Liver (tissue), 3 donors: ENCODE measurements around the gene CUEDC1.

Source experiments
- GABPA ChIP-seq, 2 donors: IDR thresholded peaks in 1 of 2; conservative IDR thresholded peaks in 1 of 2; 2 replicates each; pipeline ENCODE4 v1.6.1; 2016; ENCODE audit warnings: antibody characterized with exemption in 2 of 2, mild to moderate bottlenecking in 1 of 2, moderate library complexity in 1 of 2
- YY1 ChIP-seq: IDR thresholded peaks from 2 replicates; pipeline ENCODE4 v1.6.1; 2016; ENCODE audit warnings: antibody characterized with exemption, mild to moderate bottlenecking
- TF ChIP-seq, protein P1 (sequence below): fragments of 150-350 bp; IDR thresholded peaks from 2 replicates; pipeline ENCODE4 v1.5.1; 2017; ENCODE audit warnings: improper control_type of control experiment, low read depth, low read length; ENCODE audit not compliant: missing input control
- donor health status: healthy.
- donor health status: healthy.

DNA sequence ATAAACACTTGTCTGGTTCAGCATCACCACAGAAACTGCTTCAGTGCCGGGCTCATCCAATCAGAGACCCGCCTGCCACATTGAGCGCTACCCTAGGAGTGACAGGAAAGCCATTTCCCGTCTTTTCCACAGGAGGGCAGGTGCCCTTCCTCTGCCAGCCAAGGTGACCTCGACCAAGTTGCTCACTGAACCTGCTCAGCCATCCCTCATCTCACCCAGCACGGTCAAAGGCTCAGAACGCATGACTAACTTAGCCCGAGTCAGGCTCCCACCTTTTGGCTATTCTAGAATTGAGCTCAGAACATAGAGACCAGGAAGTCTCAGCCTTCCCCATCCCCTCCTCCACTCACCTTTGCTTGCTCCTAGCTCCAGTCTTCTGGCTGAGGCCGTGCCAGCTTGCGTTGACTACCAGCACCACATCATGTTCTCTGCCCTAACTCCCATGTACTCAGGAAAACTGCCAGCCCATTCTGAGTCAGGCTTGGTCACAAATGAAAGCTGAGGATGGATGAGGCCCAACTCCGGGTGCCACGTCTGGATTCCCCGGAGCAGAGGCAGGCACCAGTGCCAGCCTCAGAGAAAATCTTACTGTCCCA lies 121.0 kb downstream of the CUEDC1 start:
- no peak for TF ChIP-seq GABPA (IDR thresholded peaks at IDR 0.05 in 1 of 2, conservative IDR thresholded peaks at IDR 0.05 in 1 of 2)
- TF ChIP-seq, protein P1, sequence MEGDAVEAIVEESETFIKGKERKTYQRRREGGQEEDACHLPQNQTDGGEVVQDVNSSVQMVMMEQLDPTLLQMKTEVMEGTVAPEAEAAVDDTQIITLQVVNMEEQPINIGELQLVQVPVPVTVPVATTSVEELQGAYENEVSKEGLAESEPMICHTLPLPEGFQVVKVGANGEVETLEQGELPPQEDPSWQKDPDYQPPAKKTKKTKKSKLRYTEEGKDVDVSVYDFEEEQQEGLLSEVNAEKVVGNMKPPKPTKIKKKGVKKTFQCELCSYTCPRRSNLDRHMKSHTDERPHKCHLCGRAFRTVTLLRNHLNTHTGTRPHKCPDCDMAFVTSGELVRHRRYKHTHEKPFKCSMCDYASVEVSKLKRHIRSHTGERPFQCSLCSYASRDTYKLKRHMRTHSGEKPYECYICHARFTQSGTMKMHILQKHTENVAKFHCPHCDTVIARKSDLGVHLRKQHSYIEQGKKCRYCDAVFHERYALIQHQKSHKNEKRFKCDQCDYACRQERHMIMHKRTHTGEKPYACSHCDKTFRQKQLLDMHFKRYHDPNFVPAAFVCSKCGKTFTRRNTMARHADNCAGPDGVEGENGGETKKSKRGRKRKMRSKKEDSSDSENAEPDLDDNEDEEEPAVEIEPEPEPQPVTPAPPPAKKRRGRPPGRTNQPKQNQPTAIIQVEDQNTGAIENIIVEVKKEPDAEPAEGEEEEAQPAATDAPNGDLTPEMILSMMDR = peak; percentile 4
- no peak for TF ChIP-seq YY1
